SH-SY5Y (cell line): ENCODE data around the gene NPAS2.

Source experiments
- GATA2 ChIP-seq: IDR thresholded peaks from 2 replicates; pipeline ENCODE4 v1.6.1; 2011; ENCODE audit warnings: mild to moderate bottlenecking, low read depth, low read length
- GATA3 ChIP-seq: IDR thresholded peaks from 2 replicates; pipeline ENCODE4 v1.6.1; 2011; ENCODE audit warnings: low read depth, mild to moderate bottlenecking, low read length, moderate library complexity

Gene NPAS2

GRCh38 chr2:100981011-100981410 lies 161.1 kb downstream of the NPAS2 start:
- TF ChIP-seq GATA3: no peak
- no peak for TF ChIP-seq GATA2

GRCh38 chr2:100982431-100982861 lies 162.5 kb downstream of the NPAS2 start:
- TF ChIP-seq GATA3 (no peak), GATA2 (no peak)

- no peak for TF ChIP-seq GATA3
- TF ChIP-seq GATA2: no peak
Measured at GRCh38 chr2:100983201-100983600, 163.3 kb downstream of the NPAS2 start.

- TF ChIP-seq GATA3: no peak
- no peak for TF ChIP-seq GATA2
Measured at GRCh38 chr2:100983684-100984310, 163.9 kb downstream of the NPAS2 start.

- TF ChIP-seq GATA3 (no peak), GATA2 (no peak)
Measured at GRCh38 chr2:100984892-100985307, 165.0 kb downstream of the NPAS2 start.

- no peak for TF ChIP-seq GATA2
- TF ChIP-seq GATA3: no peak
Measured at GRCh38 chr2:100986157-100986556, 166.2 kb downstream of the NPAS2 start.

GRCh38 chr2:100987536-100987935 lies 167.6 kb downstream of the NPAS2 start:
- TF ChIP-seq GATA3 (no peak), GATA2 (no peak)

GRCh38 chr2:100987974-100988373 lies 168.0 kb downstream of the NPAS2 start:
- TF ChIP-seq GATA3 (no peak), GATA2 (no peak)

GRCh38 chr2:100988630-100989417 lies 168.9 kb downstream of the NPAS2 start:
- TF ChIP-seq GATA3 (no peak), GATA2 (no peak)

- TF ChIP-seq GATA3 (no peak), GATA2 (no peak)
Measured at GRCh38 chr2:100989666-100990065, 169.7 kb downstream of the NPAS2 start.

GRCh38 chr2:100990166-100990565 lies 170.2 kb downstream of the NPAS2 start:
- TF ChIP-seq GATA2 (no peak), GATA3 (no peak)

GRCh38 chr2:100990650-100991403 lies 170.9 kb downstream of the NPAS2 start:
- TF ChIP-seq GATA2: no peak
- TF ChIP-seq GATA3: no peak

GRCh38 chr2:100991404-100991773 lies 171.4 kb downstream of the NPAS2 start:
- TF ChIP-seq GATA2 (no peak), GATA3 (no peak)

GRCh38 chr2:100992262-100992661 lies 172.3 kb downstream of the NPAS2 start:
- TF ChIP-seq GATA2 (no peak), GATA3 (no peak)
